Central memory CD4-positive, alpha-beta T cell (primary cell): ENCODE data around the gene ADH5.
A peak's percentile ranks its signal among the peaks of the same experiment; 100 is the strongest.
"Not testable (repeated sequence)": the region's sequence is repeated elsewhere in the genome, so short reads cannot be mapped to it uniquely, and the experiment has no call there.

Experiments
- DNase-seq: peaks from one replicate; pipeline ENCODE4 v3.0.0; 2022

Gene ADH5

GRCh38 chr4:99082192-99082591 is 6.4 kb downstream of the ADH5 start:
- DNase-seq = no peak

DNA sequence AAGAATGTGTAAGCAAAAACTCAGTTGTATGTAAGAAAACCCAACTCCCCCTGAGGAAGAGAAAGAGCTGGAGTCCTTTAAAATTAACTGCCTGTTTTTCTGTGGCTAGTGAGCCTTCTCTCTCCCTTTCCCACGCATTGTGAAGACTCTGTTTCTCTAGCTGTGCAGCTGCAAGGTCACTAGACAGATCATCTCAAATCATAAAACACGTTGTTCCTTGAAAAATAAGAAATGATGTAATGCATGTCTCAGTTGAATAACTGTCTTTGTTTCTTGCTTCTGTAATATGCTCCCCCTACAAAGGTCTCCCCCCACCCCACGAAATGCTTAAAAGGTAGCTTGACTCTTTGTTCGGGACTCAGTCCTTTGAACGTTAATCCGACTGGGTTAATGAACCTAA is 7.7 kb downstream of the ADH5 start:
- not testable (repeated sequence) for DNase-seq

GRCh38 chr4:99079625-99080295 is 8.8 kb downstream of the ADH5 start:
- no peak for DNase-seq

DNA sequence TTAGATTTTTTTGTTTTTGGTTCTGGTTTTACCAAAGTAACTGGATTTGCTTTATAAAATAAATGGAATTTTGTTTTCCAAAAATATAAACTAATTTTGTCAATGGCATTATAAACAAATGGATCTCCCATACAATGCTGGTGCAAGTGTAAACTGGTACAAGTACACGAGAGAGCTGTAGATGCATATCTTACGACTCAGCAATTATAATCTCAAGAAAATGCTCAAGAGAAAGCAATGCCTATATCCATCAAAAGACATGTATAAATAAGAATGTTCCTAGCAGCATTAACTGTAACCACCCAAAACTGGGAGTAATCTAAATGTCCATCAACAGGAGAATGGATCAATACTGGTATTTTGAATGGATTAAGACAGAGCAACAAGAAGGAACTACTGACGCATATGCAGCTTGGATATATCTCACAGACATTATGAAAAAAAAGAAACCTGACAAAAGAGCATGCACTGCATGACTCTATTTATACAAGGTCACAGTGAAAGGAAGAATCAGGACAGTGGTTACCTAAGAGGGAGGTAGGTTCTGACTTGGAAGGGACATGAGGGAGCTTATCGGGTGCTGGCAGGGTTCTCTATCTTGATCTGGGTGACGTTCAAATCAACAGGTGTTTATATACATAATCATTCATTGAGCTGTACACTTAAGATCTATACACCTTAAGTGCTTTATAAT is 9.5 kb downstream of the ADH5 start:
- DNase-seq = no peak

DNA sequence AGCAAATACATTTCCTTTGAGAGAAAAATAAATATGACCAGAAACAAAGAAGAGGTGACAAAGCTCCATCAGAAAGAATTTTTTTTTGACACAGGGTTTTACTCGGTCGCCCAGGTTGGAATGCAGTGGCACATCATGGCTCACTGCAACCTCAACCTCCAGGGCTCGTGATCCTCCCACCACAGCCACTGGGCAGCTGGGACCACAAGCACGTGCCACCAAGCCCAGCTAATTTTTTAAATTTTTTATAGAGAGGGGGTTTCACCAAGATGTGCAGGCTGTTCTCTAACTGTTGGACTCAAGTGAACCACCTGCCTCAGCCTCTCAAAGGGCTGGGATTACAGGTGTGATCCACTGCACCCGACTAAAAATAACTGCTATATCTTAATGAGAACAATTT is 10.3 kb downstream of the ADH5 start:
- DNase-seq = no peak

- DNase-seq = no peak
Measured at GRCh38 chr4:99077177-99077576, 11.4 kb downstream of the ADH5 start.

DNA sequence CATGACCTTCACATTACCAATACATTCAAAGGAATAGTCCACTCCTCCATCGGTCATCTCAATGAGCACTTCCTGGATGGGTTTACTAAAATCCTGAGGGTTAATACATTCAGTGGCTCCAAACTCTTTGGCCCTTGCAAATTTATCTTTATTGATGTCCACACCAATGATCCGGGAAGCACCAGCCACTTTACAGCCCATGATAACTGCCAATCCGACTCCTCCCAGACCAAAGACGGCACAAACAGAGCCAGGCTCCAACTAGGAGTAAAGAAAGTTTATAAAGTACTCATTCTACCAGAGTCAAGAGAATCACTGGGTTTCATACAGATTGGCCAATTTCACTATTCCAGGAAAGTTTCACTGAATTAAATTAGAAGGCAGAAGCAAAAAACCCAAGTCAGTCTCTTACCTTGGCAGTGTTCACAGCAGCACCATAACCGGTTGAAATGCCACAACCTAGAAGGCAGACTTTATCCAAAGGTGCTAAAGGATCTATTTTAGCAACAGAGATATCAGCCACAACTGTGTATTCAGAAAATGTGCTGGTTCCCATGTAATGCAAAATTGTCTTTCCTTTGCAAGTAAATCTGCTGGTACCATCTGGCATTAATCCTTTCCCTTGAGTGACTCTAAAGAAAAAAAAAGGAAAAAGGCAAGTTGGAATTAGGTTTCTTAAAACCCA is 12.2 kb downstream of the ADH5 start:
- DNase-seq = no peak

DNA sequence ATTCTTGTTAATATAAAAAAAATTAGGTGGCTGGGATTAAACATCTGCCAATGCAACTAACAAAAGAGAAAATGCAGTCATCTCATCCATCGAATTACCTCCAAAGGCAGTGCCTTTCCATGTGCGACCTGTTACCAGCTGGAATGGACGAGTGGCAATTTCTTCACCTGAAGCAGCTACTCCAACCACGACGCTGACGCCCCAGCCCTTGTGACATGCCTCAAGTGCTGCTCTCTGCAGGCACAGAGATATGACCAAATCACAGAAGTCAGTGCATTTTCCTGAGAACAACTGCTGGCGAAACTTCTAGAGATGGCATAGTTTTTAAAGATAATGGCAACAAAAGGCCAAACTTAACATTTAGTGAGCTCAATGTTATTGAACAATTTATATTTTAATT is 13.8 kb downstream of the ADH5 start:
- no peak for DNase-seq

DNA sequence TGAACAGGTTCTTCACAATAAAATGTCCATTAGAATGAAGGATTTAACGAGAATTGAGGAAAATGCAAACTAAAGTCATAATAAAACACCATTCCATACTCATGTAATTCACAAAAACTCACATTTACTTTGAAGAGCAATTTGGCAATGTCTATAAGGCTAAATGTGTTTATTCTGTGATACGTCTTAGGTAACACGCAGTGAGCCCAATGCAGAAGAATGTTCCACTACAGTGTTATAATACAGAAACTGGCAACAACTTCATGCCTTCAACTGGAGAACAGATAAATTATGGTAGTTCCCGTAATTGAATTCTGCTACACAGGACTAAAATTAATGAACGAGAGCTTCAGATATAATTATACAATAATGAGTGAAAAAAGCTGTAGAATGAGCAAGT is 17.4 kb downstream of the ADH5 start:
- DNase-seq = no peak

- no peak for DNase-seq
Measured at GRCh38 chr4:99067617-99068016, 21.0 kb downstream of the ADH5 start.

- not testable (repeated sequence) for DNase-seq
Measured at GRCh38 chr4:99065521-99065920, 23.1 kb downstream of the ADH5 start.

DNA sequence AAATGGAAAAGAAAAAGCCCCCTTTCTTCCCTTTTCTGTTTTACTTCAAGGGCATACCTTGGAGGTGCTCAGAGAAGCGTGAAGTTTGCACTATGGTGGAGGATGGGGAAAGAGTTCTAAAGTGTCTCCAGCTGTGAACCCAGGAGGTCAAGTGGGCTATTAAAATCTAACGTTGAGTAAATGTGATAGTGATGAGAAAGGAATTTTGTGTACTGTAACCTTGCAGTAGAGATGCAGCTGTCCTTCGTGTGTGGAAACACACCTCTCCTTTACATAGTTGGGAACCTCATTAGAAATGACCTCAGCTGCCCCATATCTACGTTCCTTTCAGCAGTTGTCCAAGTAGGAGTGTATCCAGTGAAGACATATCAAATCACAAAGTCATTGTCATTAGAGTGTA is 26.5 kb downstream of the ADH5 start:
- DNase-seq = no peak

GRCh38 chr4:99061048-99061700 is 27.4 kb downstream of the ADH5 start:
- no peak for DNase-seq

GRCh38 chr4:99059550-99059949 is 29.0 kb downstream of the ADH5 start:
- DNase-seq = no peak

- DNase-seq = no peak
Measured at GRCh38 chr4:99058228-99058627, 30.4 kb downstream of the ADH5 start.

- DNase-seq = no peak
Measured at GRCh38 chr4:99054428-99054994, 34.1 kb downstream of the ADH5 start.

DNA sequence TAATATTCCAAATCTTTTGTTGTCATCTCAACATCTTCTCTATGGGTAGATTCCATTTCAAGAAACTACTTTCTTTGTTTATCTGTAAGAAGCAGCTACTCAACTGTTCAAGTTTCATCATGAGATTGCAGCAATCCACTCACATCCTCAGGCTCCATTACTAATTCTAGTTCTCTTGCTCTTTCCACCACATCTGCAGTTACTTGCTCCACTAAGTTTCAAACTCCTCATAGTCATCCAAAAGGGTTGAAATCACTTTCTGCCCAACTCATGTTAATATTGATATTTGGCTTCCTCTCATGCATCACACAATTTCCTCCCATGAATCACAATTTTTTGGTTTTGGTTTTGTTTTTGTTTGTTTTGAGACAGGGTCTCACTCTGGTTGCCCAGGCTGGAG is 35.7 kb downstream of the ADH5 start:
- DNase-seq = no peak

DNA sequence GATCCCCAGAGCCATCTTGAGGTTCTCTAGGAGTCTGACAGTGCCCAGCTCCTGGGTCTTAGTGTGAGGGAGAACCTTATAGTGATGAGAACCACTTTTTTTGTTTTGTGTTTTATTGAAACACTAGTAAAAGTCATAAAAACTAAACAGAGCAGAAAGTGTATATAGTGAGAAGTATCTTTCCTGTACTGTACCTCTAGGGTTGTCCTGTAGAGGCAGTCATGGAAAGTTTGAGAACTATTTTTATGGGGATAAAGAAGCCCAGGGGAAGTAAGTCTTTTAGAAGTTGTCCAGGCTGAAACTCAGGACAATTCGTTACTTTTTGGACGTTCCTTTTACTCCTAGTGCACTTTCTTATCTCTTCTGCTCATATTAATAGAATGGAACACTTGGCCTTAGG is 40.9 kb downstream of the ADH5 start:
- no peak for DNase-seq

DNA sequence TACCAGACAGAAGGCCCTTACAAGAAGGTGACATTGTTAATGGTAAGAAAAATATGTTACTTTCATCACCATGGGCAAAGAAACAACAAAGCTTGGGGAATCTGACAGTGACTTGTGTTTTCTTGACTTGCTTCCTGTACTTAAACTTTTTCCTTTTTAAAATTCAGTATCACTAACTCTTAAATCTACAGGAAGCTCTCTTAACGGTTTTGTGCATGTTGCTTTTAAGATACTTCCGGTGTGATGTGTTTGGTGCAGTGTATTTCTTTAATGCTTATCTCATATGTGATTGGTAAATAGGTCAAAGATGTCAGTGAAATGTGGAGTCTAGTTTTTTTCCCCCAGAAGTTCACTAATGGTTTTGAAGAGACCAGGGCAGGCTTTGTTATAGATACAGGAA is 45.2 kb downstream of the ADH5 start:
- peak; percentile 60 for DNase-seq

DNA sequence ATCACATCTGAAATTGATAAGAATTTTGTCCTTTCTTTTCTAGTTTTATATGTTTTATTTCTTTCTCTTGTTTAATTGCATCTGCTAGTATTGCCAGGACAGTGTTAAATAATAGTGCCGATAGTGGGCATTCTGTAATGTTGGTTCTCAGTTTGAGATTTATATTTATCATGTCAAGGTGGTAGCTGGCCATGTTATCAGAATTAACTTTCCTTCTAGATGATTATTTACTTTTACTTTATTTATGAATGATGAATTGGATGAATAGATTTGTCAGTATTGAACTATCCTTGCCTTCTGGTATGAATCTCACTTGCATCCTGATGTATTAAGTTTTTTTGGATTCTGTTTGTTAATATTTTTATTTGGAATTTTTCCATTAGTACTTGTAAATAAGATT is 50.4 kb downstream of the ADH5 start:
- no peak for DNase-seq

GRCh38 chr4:99033956-99034355 is 54.6 kb downstream of the ADH5 start:
- no peak for DNase-seq

- DNase-seq = no peak
Measured at GRCh38 chr4:99029852-99030251, 58.7 kb downstream of the ADH5 start.

DNA sequence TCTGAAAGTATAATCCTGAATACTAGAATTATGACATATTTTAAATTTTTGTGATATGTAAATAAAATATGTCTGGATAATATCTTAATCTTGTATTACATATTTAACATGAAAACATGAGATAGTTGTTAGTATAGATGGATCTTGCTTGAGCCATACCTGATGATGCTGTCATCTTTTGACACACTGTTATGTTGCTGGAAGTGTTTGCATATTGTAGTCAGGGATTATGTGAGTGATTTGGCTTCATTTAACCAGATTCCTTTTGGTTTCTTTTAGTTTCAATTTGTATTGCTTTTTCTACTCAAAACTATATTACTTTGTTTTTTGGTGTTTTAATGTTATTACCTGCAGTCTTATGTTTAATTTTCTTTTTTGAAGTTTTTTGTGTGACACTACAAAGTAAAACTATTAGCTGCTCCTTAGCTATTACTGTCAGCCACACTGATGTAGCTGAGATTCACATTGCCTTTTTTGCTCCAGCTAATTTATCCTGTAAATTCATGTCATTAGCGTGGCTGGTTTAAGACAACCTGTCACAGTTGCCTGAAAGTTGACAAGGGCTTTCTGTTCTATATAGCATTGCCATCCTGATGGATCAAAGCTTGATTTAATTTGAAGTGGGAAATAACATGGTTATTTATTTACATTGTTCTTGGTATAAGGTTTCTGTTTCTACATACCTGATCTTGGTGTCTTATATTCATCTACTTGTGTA is 59.4 kb downstream of the ADH5 start:
- no peak for DNase-seq
